Epithelial cell of esophagus (primary cell): ENCODE results near the gene VWDE.
A peak's percentile ranks its signal among the peaks of the same experiment; 100 is the strongest.

Experiments used
- DNase-seq: peaks from one replicate; pipeline ENCODE4 v3.0.0; 2010; ENCODE audit warnings: low read depth
- H3K4me3 ChIP-seq: 2 replicates; pipeline ENCODE4 v1.5.1; 2011; ENCODE audit warnings: mild to moderate bottlenecking, low read length, control low read depth
- CTCF ChIP-seq: IDR thresholded peaks from 2 replicates; pipeline ENCODE4 v1.5.1; 2011; ENCODE audit warnings: low read depth, mild to moderate bottlenecking, low read length, control low read depth, inconsistent platforms; ENCODE audit not compliant: insufficient read depth; ENCODE audit errors: missing control alignments

The VWDE gene

GRCh38 chr7:12320987-12321647 is 82.5 kb downstream of the VWDE start:
- no peak overlapping the region for H3K4me3 ChIP-seq
- no peak for TF ChIP-seq CTCF
- no peak for DNase-seq

DNA sequence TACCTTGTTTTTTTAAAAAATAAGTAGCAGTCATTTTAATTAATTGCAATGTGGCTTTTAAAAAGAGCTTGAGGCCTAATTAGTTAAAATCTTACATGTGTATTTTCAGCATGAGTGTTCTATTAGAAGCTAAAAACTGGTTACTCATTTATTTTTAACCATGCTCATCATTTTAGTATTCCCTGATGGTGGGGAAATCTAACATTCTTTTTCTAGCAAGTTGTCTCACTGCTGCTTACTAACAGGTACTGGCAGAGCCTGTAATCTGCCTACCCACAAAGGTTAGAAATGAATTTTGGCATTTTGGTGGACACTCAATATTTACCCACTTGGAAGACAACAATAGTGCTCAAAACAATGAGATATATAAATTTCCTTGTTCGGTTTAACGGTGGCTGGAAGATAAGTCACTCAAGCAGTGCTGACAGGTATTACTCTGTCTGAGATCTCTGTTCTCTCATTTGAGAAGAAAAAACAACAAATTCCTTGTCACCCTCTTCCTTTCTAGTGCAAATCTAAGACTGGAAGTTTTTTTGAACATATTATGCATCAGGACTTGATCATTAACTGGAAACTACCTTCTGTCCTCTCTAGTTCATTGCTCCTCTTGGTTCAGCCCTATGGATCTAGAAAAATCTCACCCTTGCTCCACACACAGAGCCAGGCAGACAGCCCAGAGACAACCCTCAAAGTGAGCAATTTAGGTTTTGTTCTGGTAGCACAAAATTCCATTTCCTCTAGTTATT is 83.3 kb downstream of the VWDE start:
- TF ChIP-seq CTCF = no peak
- no peak for DNase-seq

DNA sequence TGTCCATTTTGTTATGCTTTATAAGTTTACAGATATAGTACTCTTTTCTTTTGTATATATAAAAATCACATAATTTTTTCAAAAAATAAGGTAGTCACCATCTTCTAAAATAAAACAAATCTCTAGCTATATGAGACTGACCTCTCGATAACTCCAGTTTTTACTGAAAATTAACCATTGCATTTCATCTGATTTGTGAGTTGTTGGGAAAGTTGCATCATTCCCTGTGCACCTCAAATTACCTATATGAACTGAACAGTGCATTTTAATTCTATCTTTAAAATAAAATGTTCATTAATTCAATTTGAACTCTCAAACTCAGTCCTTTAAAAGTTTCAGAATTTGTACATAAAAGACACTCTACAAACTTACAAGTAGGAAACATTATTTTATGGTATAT is 86.0 kb downstream of the VWDE start:
- TF ChIP-seq CTCF = no peak
- H3K4me3 ChIP-seq = no peak overlapping the region
- DNase-seq = no peak

More for the DNA sequence above, 83.3 kb downstream of the VWDE start:
- H3K4me3 ChIP-seq = no peak overlapping the region

DNA sequence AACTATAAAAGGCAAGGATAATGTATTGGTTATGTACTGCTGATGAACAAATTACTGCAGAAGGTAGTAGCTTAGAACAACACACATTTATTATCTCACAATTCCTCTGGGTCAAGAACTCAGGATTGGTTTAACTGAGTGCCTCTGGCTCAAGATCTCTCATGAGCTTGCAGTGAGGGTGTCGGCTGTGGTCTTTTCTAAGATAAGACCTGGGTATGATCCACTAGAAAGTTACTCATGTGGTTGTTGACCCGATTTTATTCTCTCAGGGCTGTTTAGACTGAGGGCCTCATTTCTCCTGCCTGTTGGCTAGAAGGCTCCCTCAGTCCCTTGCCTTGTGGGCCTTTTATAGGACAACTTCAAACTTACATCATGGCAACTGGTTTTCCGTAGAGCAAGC is 86.7 kb downstream of the VWDE start:
- no peak for TF ChIP-seq CTCF
- DNase-seq = no peak
- H3K4me3 ChIP-seq = no peak overlapping the region

GRCh38 chr7:12315049-12315448 is 88.6 kb downstream of the VWDE start:
- peak; percentile 22 for DNase-seq
- no peak for TF ChIP-seq CTCF
- no peak overlapping the region for H3K4me3 ChIP-seq

GRCh38 chr7:12314199-12314598 is 89.5 kb downstream of the VWDE start:
- no peak overlapping the region for H3K4me3 ChIP-seq
- no peak for TF ChIP-seq CTCF
- no peak for DNase-seq
